HPDE6-E6E7 (cell line): ENCODE measurements around the gene MAPK8IP2.
"Not testable (repeated sequence)": the region's sequence is repeated elsewhere in the genome, so short reads cannot be mapped to it uniquely, and the experiment has no call there.

ENCODE experiments used
- DNase-seq: peaks from one replicate; pipeline ENCODE4 v3.0.0; 2011; ENCODE audit warnings: missing footprints; ENCODE audit errors: extremely low spot score

The MAPK8IP2 gene

DNA sequence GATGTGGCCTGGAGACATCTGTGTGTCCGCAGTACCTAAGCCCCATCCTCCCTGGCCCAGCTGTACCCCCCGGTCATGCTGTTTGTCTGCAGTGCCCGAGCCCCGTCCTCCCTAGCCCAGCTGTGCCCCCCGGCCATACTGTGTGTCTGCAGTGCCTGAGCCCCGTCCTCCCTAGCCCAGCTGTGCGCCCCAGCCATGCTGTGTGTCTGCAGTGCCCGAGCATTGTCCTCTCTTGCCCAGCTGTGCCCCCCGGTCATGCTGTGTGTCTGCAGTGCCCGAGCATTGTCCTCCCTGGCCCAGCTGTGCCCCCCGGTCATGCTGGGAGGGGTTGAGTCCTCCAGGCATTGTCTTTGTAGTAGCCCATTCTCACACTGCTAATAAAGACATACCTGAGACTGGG is 35.0 kb downstream of the MAPK8IP2 start:
- no peak for DNase-seq

DNA sequence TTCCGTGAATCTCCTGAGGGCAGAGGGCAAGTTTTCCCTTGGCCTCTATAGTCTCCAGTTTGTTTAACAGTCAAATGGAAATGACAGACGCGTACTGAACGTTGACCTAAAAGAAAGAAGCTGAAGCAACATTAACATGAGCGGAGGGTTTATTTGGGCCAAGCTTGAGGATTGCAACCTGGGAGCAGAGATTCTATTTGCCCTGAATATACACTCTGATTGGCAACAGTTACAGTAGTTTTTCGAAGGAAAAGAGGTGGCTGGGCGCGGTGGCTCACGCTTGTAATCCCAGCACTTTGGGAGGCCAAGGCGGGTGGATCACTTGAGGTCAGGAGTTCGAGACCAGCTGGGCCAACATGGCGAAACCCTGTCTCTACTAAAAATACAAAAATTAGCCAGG is 39.7 kb downstream of the MAPK8IP2 start:
- not testable (repeated sequence) for DNase-seq

DNA sequence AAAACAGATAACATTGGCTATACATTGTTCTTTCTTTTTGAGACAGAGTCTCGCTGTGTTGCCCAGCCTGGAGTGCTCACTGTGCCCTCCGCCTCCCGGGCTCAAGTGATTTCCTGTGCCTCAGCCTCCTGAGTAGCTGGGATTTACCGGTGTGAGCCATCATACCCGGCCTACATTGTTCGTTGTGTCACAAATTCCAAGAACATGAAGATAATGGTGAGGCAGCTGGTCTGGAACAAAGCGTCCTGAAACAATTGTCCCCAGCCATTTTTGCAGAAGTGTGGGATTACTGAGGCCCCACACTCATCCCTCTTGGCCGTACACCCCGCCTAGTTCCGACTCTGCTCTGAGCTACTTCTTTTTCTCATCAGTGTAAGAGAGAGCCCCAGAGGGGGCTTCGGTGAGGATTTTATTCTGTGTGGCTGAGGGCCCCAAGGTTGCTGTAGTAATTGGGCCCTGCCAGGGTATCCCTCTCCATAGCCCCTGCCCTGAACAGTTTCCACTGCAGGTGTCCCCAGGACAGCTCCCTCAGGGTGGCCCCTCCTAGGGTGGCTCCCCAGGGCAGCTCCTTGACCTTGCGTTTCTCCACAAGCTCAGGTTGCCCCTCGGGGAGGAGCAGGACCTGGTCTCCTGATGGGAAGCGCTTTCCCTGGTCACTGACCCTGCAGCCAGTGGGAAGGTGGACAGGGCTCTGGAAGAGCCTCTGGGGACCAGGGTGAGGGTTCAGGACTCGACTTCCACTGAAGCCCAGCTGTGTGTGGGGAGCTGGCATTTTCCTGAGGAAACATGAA is 40.5 kb downstream of the MAPK8IP2 start:
- no peak for DNase-seq

DNA sequence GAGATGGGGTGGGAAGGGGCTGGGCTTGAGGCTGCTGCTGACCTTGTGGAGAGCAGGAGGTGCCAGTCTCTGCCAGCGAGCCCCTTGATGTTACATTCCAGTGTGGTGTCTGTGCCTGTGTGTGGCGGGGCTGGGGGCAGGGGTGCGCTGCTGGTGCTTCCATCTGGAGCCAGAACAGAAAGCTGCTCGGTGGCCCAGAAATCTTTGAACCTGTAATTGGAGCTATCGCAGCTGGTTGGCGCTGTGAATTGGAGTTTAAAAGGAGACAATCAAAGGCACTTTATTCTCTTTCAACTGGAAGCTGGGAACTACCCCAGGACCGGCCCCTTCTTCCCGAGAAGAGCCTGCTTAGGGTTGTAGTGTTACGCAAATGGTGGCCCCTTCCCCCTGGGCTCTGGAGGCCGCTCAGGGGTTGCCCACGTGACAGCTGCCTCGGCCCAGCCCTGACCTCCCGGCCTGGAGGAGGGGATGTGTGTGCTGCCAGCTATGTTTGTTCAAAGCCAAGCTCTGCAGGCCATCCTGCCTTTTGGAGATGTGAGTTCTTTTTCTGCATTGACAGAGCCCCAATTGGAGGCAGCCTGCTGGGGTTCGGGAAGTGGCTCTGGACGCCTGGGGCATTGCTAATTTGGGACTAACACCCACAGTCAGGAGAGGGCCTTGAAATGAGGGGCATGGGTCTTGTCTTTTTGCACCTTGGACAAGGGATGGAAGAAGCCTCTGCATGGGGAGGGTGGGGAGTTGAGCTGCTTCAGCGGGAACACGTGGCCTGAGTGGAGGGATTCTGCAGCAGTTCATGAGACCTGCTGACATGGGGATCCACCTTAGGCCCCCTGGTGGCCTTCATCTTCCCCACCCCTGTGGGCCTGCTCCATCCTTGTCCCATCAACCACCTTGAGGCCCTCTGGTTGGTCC is 41.4 kb downstream of the MAPK8IP2 start:
- no peak for DNase-seq

DNA sequence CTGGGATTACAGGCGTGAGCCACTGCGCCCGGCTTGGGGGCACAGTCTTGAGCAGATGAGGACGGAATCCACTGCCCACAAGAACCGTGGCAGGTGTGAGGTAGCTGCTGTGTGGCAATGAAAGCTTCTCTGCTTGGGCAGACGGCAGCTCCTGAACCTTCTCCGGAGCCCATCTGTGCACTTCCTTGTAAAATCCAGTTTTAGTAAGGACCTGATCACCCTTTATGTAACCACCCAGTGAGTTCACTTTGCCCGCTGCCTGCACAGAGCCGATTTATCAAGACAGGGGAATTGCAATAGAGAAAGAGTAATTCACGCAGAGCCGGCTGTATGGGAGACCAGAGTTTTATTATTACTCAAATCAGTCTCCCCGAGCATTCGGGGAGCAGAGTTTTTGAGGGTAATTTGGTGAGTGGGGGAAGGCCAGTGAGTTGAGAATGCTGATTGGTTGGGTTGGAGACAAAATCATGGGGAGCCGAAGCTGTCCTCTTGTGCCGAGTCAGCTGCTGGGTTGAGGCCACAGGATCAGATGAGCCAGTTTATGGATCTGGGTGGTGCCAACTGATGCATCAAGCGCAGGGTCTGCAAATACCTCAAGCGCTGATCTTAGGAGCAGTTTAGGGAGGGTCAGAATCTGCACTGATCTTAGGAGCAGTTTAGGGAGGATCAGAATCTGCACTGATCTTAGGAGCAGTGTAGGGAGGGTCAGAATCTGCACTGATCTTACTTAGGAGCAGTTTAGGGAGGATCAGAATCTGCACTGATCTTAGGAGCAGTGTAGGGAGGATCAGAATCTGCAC is 42.6 kb downstream of the MAPK8IP2 start:
- not testable (repeated sequence) for DNase-seq

DNA sequence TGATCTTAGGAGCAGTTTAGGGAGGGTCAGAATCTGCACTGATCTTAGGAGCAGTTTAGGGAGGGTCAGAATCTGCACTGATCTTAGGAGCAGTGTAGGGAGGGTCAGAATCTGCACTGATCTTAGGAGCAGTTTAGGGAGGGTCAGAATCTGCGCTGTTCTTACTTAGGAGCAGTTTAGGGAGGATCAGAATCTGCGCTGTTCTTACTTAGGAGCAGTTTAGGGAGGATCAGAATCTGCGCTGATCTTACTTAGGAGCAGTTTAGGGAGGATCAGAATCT is 43.2 kb downstream of the MAPK8IP2 start:
- DNase-seq, result not testable (repeated sequence)

DNA sequence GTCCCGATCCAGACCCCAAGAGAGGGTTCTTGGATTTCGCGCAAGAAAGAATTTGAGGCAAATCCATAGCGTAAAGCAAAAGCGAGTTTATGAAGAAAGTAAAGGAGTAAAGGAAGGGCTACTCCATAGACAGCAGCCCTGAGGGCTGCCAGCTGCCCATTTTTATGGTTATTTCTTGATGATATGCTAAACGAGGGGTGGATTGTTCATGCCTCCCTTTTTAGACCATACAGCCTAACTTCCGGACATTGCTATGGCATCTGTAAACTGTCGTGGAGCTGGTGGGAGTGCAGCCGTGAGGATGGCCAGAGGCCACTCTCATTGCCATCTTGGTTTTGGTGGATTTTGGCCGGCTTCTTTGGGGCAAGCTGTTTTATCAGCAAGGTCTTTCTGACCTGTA is 52.7 kb downstream of the MAPK8IP2 start:
- no peak for DNase-seq

DNA sequence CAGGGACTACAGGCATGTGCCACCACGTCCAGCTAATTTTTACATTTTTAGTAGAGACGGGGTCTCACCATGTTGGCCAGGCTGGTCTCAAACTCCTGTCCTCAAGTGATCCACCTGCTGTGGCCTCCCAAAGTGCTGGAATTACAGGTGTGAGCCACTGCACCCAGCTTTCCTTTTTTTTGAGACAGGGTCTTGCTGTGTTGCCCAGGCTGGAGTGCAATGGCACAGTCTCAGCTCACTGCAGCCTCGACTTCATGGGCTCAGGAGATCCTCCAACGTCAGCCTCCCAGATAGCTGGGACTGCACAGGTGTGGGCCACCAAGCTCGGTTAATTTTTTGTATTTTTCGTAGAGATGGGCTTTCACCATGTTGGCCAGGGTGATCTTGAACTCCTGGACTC is 54.1 kb downstream of the MAPK8IP2 start:
- DNase-seq, result not testable (repeated sequence)

DNA sequence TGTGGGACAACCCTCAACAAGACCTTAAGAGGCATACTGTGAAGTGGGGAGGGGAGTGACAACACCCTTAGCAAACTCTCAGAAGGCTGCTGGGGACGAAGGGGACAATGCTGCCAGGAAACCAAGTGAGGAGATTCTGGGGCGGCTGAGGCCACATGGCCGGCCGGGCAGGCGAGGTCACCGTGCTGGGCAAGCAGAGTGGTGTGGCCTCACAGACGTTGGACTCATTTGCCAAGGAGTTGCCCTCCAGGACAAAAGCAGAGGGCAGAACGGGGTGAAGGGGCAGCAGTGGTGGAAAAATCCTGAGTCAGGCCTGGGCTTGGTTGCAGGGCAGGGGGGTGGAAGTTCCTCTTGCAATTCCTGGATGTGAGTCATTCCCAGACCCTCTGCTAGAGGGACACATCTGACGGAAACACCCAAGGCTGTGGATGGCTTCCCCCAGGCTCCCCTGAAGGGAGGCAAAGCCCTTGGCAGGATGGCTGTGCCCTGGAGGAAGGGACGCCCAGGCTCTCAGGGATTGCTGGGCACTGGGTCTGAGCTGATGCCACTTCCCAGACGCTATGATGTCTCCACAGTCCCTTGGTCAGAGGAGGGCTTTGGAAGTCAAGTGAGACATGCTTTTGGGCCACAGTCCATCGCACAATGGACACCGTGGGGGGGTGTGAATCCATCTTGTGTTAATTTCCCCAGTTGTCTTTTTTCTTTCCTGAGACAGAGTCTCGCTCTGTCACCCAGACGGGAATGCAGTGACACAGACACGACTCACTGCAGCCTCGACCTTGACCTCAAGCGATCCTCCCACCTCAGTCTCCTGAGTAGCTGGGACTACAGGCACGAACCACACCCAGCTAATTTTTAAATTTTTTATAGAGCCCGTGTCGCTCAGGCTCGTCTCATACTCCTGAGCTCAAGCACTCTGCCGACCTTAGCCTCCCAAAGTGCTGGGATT is 55.8 kb downstream of the MAPK8IP2 start:
- no peak for DNase-seq

DNA sequence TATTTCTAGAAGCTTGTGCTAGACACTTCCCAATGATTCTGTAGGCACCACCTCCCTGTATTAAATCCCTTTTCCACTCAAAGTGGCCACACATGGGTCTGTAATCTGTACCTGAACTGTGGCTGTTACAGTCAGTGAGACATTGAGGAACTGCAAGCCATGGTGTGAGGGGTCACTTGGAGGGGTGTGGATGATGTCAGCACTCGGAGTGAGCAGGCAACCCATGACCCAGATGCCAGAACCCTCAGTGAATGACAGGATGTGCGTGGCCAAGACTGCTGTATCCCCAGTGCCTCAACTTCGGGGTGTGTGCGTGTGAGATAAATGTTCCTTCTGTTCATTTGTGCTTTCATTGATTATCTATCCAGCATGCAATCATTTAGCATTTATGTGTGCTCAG is 57.3 kb downstream of the MAPK8IP2 start:
- no peak for DNase-seq

DNA sequence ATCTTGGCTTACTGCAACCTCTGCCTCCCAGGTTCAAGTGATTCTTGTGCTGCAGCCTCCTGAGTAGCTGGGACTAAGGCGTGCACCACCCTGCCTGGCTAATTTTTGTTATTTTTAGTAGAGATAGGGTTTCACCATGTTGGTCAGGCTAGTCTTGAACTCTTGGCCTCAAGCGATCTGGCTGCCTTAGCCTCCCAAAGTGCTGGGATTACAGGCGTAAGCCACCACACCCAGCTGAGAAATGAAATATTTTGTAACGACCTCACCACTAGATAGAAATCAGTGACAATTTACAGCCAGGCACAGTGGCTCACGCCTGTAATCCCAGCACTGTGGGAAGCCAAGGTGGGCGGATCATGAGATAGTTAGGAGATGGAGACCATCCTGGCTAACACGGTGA is 59.1 kb downstream of the MAPK8IP2 start:
- not testable (repeated sequence) for DNase-seq

DNA sequence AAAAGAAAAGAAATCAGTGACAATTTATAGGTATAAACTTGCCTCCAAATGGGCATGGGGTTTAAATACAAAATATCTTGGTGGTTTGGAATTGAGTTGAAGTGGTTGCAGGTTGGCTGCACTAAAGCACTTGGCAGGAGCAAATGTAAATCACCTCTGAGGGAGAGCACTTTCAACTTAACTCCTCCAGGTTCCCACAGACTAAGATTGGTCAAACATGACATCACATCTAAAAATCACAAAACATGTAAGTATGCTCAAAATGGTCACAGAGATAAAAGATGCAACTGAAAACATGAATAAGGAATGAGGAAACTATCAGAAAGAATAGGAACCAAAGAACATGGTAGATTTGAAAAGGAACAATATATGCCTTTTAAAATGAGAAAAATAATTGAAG is 59.7 kb downstream of the MAPK8IP2 start:
- no peak for DNase-seq
